Neural crest cell (in vitro differentiated cells): ENCODE measurements around the gene LINGO3. TPM values are rescaled to one million over a fixed set of nuclear protein-coding genes. Genes with fewer than 3 reads are reported as not detected.
"Not testable (repeated sequence)": the region's sequence is repeated elsewhere in the genome, so short reads cannot be mapped to it uniquely, and the experiment has no call there.

ENCODE experiments used
- DNase-seq: peaks from one replicate; pipeline ENCODE4 v3.0.0; 2021; ENCODE audit warnings: low read depth, mixed read lengths, low spot score
- H3K27ac Mint-ChIP-seq: one replicate; pipeline ENCODE4 v1.8.0; 2021; ENCODE audit warnings: mild to moderate bottlenecking, mixed read lengths; ENCODE audit not compliant: unreplicated experiment
- H3K27me3 Mint-ChIP-seq: 2 replicates; pipeline ENCODE4 v1.8.0; 2021; ENCODE audit warnings: low read depth, mild to moderate bottlenecking, mixed read lengths
- H3K36me3 Mint-ChIP-seq: 2 replicates; pipeline ENCODE4 v1.8.0; 2021; ENCODE audit warnings: low read depth, mild to moderate bottlenecking, mixed read lengths
- H3K4me1 Mint-ChIP-seq: 2 replicates; pipeline ENCODE4 v1.8.0; 2021; ENCODE audit warnings: mixed read lengths
- H3K4me3 Mint-ChIP-seq: one replicate; pipeline ENCODE4 v1.8.0; 2021; ENCODE audit warnings: mild to moderate bottlenecking, mixed read lengths
- H3K9me3 Mint-ChIP-seq: 2 replicates; pipeline ENCODE4 v1.8.0; 2021; ENCODE audit warnings: mixed read lengths
- total RNA-seq: library from RNA; stranded (reverse); gene quantifications from 2 replicates; pipeline ENCODE4 v1.2.1, GENCODE V29; 2021
- TF ChIP-seq, protein P1 (sequence below): fragments of 200-600 bp; sonication (generic); conservative IDR thresholded peaks from 2 replicates; pipeline ENCODE4 v1.5.0; 2021; ENCODE audit warnings: antibody characterized with exemption, mild to moderate bottlenecking

The LINGO3 gene
- total RNA-seq, 1 donor from 2014 or later: not detected

DNA sequence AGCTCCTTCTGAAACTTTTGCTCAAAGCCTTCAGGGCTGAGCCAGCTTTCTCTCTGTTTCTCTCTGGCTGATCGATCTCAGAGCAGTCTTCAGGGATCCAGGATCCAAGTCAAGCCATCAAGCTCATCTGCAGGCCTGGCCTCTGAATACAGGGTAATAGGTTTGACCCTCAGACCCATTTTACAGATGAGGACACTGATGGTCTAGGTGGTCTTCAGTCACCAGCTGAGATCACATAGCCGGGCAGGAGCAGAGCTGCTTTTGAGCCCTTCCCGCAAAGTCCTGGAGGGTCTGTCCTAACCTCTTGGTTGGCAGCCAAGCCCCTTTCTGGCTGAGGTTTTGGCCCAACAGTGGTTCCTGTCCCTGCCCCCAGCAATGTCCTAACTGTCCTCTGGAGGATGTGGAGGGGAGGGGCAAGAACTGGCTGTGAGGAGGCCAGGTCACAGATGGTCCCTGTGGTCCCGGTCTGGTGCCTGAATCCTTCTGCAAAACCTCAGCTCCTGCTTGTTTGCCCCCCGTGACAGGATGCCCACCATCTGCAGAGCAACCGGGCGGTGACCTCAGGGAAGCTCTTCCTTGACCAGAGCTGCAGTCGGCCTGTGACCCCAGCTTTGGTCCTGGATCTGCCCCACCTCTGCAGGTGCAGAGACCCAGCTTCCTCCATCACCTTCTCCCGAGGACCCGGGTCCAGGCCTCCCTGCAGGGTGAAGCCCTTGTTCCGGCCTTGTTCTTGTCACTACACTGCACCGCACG lies 20.2 kb downstream of the LINGO3 start:
- no peak for DNase-seq
- Mint-ChIP-seq H3K4me1 (peaks cover 7% of the 10 kb centered on the region), H3K27me3 (peaks cover 70% of the 10 kb centered on the region), H3K27ac (no peak overlapping the region), H3K36me3 (peaks cover 4% of the 10 kb centered on the region), H3K4me3 (no peak overlapping the region), H3K9me3 (no peaks in the 10 kb centered on the region)
- TF ChIP-seq, protein P1, sequence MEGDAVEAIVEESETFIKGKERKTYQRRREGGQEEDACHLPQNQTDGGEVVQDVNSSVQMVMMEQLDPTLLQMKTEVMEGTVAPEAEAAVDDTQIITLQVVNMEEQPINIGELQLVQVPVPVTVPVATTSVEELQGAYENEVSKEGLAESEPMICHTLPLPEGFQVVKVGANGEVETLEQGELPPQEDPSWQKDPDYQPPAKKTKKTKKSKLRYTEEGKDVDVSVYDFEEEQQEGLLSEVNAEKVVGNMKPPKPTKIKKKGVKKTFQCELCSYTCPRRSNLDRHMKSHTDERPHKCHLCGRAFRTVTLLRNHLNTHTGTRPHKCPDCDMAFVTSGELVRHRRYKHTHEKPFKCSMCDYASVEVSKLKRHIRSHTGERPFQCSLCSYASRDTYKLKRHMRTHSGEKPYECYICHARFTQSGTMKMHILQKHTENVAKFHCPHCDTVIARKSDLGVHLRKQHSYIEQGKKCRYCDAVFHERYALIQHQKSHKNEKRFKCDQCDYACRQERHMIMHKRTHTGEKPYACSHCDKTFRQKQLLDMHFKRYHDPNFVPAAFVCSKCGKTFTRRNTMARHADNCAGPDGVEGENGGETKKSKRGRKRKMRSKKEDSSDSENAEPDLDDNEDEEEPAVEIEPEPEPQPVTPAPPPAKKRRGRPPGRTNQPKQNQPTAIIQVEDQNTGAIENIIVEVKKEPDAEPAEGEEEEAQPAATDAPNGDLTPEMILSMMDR: no peak

DNA sequence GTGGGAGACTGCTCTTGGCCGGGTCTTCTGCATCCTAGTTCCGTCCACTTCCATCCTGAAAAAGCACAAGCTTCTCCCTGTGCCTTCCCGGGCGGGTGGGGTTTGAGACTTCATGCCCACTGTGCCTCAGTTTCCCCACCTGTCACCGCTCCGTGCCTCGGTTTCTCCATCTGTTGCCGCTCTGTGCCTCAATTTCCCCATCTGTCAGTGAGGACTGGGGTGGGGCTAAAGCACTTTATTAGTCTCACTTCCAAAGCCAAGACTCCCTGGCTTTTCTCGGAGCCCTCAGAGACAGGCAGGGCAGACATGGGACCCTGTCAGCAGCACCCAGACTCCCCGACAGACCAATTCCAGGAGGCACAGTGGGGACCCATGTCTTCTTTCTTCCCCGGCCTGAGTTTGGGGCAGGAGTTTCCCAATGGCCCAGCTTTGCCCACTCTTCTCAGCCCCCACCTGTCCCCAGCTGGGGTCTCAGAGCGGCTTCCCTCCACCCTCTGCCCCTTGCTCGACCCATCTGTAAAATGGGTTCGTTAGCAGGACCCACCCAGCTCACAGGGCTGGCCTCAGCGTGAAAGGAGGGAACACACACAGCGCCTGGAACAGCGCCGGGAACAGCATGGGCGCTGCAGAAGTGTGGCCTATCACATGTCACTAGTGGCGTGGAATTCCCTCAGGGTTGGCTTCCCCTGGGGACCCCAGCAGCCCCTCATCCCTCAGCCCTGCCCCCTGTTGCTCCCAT lies 21.4 kb downstream of the LINGO3 start:
- Mint-ChIP-seq H3K4me3 (no peak overlapping the region), H3K36me3 (peaks cover 4% of the 10 kb centered on the region), H3K27ac (no peak overlapping the region), H3K9me3 (no peaks in the 10 kb centered on the region), H3K4me1 (peaks cover 10% of the 10 kb centered on the region), H3K27me3 (peaks cover 65% of the 10 kb centered on the region)
- no peak for DNase-seq
- TF ChIP-seq, protein P1: no peak

DNA sequence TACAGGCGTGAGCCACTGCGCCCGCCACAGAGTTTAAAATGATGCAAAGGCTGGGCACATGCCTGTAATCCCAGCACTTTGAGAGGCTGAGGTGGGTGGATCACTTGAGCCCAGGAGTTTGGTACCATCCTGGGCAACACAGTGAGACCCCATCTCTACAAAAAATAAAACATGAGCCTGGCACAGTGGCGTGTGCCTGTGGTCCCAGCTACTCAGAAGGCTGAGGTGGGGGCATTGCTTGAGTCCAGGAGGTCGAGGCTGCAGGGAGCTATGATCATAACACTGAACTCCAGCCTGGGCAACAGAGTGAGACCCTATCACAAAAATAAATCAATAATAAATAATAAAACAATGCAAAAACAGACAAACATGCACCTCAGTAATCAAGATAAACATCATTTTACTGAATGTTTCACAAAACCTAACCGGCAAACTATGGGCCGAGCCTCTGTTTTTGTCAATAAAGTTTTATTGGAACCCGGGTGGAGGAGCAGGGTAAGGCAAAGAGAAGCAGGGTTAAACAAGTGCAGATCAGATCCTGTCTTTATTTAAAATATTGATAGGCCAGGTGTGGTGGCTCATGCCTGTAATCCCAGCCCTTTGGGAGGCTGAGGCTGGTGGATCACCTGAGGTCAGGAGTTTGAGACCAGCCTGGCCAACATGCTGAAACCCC lies 24.0 kb downstream of the LINGO3 start:
- Mint-ChIP-seq H3K27me3 (peaks cover 43% of the 10 kb centered on the region), H3K4me3 (no peak overlapping the region)

DNA sequence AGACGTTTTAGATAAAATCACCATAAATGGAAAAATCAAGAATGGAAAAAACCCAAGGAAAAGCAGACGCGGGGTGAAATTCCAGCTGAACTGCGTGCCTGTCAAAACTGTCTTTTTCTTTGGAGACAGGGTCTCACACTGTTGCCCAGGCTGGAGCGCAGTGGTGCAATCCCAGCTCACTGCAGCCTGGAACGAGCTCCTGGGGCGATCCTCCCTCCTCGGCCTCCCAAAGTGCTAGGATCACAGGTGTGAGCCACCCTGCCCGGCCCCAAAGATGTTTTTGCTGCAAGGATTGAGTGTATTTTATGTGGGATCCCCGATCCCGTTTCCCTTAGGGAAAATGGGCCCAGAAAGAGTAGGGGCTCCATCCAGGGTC lies 25.1 kb downstream of the LINGO3 start:
- peak overlapping the region; percentile 63 for H3K4me3 Mint-ChIP-seq
- DNase-seq: no peak
- H3K9me3 Mint-ChIP-seq: no peaks in the 10 kb centered on the region
- H3K27ac Mint-ChIP-seq: no peak overlapping the region
- TF ChIP-seq, protein P1: no peak
- H3K4me1 Mint-ChIP-seq: peaks cover 5% of the 10 kb centered on the region
- H3K36me3 Mint-ChIP-seq: no peaks in the 10 kb centered on the region
- H3K27me3 Mint-ChIP-seq: peaks cover 32% of the 10 kb centered on the region

More for the DNA sequence above, 24.0 kb downstream of the LINGO3 start:
- Mint-ChIP-seq H3K9me3 (no peaks in the 10 kb centered on the region), H3K4me1 (peaks cover 8% of the 10 kb centered on the region), H3K27ac (no peak overlapping the region), H3K36me3 (peaks cover 3% of the 10 kb centered on the region)
- TF ChIP-seq, protein P1: no peak
- DNase-seq: no peak

DNA sequence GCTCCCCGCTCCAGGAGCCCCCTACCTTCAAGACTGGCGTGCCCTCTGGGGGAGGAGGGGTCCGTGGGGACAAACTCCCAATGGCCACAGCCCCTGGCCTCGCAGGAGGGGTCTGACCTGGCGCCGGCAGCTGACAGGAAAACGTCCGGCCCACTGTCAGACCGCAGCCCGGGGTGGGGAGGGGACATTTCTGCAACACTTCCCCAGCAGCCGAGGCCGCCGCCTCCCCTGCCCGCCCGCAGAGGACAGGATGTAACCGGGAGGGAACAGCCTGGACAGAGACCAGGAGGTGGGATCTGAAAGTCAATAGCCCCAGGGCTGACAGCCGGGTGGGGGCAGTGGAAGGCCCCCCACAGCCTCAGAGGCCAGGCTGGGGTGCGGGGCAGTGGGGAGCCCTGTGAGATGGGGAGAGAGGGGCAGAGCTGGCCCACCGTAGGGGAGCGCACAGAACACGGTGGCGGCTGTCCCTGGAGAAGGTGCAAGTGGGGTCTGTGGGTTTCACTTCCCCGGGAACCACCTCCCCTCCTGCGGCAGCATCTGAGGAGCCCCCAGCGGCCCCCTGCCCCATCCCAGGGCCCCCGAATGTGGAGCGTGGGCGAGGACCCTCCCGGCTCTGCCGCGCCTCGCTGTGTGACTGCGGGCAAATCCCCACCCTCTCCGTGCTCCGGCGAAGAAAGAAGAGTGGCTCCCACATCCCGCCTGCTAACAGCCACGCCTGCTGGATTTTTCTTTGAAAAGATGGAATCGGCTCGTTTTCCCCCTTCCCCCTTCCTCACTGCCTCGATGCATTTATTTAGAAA lies 25.7 kb downstream of the LINGO3 start, which contains the start of gene PEAK3:
TSS of gene PEAK3 (minus strand) at position 114 of the 800 bp plus-strand sequence. CDS start 1,244 bp downstream, outside the sequence.
- H3K9me3 Mint-ChIP-seq: no peaks in the 10 kb centered on the region
- H3K4me3 Mint-ChIP-seq: peak within 1 kb of the TSS; percentile 63
- no peak within 1 kb of the TSS for H3K27ac Mint-ChIP-seq
- peaks cover 26% of the 10 kb centered on the region for H3K27me3 Mint-ChIP-seq
- no peaks in the 10 kb centered on the region for H3K36me3 Mint-ChIP-seq
- H3K4me1 Mint-ChIP-seq: peaks cover 5% of the 10 kb centered on the region
- TF ChIP-seq, protein P1: no peak
- peak; percentile 47 for DNase-seq

DNA sequence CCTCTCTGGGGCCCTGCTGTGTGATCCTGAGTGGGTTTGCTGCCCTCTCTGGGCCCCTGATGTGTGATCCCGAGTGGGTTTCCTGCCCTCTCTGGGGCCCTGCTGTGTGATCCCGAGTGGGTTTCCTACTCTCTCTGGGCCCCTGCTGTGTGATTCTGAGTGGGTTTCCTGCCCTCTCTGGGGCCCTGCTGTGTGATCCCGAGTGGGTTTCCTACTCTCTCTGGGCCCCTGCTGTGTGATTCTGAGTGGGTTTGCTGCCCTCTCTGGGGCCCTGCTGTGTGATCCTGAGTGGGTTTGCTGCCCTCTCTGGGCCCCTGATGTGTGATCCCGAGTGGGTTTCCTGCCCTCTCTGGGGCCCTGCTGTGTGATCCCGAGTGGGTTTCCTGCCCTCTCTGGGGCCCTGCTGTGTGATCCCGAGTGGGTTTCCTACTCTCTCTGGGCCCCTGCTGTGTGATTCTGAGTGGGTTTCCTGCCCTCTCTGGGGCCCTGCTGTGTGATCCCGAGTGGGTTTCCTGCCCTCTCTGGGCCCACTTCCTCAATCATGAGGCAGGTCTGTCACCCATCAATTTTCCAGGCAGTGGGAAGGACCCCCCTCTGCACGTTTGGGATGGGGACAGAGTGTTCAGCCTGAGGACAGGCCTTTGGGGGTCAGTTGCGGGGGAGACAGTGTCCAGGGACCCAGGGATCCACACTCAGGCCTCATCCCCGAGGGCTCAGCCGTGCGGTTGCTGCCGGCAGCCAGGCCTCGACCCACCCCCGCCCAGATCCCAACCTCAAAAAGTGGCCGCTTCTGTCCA lies 26.5 kb downstream of the LINGO3 start:
- not testable (repeated sequence) for DNase-seq, H3K27ac Mint-ChIP-seq, H3K4me3 Mint-ChIP-seq, H3K36me3 Mint-ChIP-seq, H3K9me3 Mint-ChIP-seq, H3K4me1 Mint-ChIP-seq
- peaks cover 20% of the 10 kb centered on the region for H3K27me3 Mint-ChIP-seq
